SIG-M5 treated with dmso at 0.1 percent for 504 hours (cell line): ENCODE results near the gene BLM.

Experiments used
- DNase-seq: peaks from one replicate; lab custom pipeline; 2025; ENCODE audit not compliant: unreplicated experiment; lab: John Stamatoyannopoulos, UW

BLM gene

GRCh38 chr15:90691369-90691768 lies 25.8 kb upstream of the BLM start:
- no peak for DNase-seq

- no peak for DNase-seq
Observed at GRCh38 chr15:90691982-90692773, 25.0 kb upstream of the BLM start.

GRCh38 chr15:90694987-90695386 lies 22.2 kb upstream of the BLM start:
- DNase-seq = no peak

- DNase-seq = no peak
Observed at GRCh38 chr15:90697175-90697574, 20.0 kb upstream of the BLM start.

GRCh38 chr15:90698629-90699028 lies 18.5 kb upstream of the BLM start:
- no peak for DNase-seq

- DNase-seq = peak; percentile 59
Observed at GRCh38 chr15:90701048-90701447, 16.1 kb upstream of the BLM start.

- DNase-seq = no peak
Observed at GRCh38 chr15:90701880-90702630, 15.1 kb upstream of the BLM start.

- no peak for DNase-seq
Observed at GRCh38 chr15:90703455-90703854, 13.7 kb upstream of the BLM start.

GRCh38 chr15:90705212-90705611 lies 11.9 kb upstream of the BLM start:
- DNase-seq = no peak

GRCh38 chr15:90706394-90707327 lies 10.5 kb upstream of the BLM start:
- no peak for DNase-seq

GRCh38 chr15:90707489-90707888 lies 9.7 kb upstream of the BLM start:
- DNase-seq = no peak

GRCh38 chr15:90708516-90708915 lies 8.6 kb upstream of the BLM start:
- DNase-seq = no peak

- no peak for DNase-seq
Observed at GRCh38 chr15:90709278-90709677, 7.9 kb upstream of the BLM start.

GRCh38 chr15:90710436-90711027 lies 6.6 kb upstream of the BLM start:
- no peak for DNase-seq

GRCh38 chr15:90711418-90711824 lies 5.7 kb upstream of the BLM start:
- no peak for DNase-seq

GRCh38 chr15:90711842-90712241 lies 5.3 kb upstream of the BLM start:
- DNase-seq = peak; percentile 27

GRCh38 chr15:90713081-90713480 lies 4.1 kb upstream of the BLM start:
- no peak for DNase-seq

- DNase-seq = no peak
Observed at GRCh38 chr15:90716317-90716975, 700 bp upstream of the BLM start.

GRCh38 chr15:90718232-90718631 lies 1.1 kb downstream of the BLM start:
- no peak for DNase-seq

- DNase-seq = no peak
Observed at GRCh38 chr15:90720131-90720530, 3.0 kb downstream of the BLM start.
